HK-2 (cell line): ENCODE results near the gene SETD1B.

ENCODE experiments used
- DNase-seq: peaks from one replicate; pipeline ENCODE4 v3.0.0-alpha.2; 2018; ENCODE audit not compliant: unreplicated experiment

Gene SETD1B

GRCh38 chr12:121807642-121808347 is 4.0 kb downstream of the SETD1B start:
- DNase-seq = no peak

DNA sequence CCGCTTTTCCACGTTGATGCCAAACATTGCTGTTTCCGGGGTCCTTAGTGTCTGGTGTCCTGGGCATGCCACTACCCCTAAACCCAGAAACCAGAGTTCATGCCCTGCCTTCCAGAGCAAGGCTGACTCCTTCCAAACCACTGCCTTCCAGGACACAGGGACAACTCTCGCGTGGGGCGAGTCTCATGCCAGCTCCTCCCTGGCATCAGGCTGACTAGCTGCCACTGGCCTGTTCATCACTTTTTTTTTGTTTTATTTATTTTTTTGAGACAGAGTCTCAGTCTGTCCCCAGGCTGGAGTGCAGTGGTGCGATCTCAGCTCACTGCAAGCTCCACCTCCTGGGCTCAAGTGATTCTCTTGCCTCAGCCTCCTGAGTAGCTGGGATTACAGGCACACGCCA is 4.8 kb downstream of the SETD1B start:
- no peak for DNase-seq

DNA sequence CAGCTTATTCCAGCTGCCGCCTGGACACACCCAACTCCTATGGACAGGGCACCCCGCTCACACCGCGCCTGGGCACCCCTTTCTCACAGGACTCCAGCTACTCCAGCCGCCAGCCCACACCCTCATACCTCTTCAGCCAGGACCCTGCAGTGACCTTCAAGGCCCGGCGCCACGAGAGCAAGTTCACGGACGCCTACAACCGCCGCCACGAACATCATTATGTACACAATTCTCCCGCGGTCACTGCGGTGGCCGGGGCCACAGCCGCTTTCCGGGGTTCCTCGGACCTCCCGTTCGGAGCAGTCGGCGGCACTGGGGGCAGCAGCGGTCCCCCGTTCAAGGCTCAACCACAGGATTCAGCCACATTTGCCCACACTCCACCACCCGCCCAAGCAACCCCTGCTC is 5.9 kb downstream of the SETD1B start:
- DNase-seq = no peak

GRCh38 chr12:121810234-121810817 is 6.5 kb downstream of the SETD1B start:
- DNase-seq = no peak

GRCh38 chr12:121810833-121811433 is 7.1 kb downstream of the SETD1B start:
- DNase-seq = no peak

DNA sequence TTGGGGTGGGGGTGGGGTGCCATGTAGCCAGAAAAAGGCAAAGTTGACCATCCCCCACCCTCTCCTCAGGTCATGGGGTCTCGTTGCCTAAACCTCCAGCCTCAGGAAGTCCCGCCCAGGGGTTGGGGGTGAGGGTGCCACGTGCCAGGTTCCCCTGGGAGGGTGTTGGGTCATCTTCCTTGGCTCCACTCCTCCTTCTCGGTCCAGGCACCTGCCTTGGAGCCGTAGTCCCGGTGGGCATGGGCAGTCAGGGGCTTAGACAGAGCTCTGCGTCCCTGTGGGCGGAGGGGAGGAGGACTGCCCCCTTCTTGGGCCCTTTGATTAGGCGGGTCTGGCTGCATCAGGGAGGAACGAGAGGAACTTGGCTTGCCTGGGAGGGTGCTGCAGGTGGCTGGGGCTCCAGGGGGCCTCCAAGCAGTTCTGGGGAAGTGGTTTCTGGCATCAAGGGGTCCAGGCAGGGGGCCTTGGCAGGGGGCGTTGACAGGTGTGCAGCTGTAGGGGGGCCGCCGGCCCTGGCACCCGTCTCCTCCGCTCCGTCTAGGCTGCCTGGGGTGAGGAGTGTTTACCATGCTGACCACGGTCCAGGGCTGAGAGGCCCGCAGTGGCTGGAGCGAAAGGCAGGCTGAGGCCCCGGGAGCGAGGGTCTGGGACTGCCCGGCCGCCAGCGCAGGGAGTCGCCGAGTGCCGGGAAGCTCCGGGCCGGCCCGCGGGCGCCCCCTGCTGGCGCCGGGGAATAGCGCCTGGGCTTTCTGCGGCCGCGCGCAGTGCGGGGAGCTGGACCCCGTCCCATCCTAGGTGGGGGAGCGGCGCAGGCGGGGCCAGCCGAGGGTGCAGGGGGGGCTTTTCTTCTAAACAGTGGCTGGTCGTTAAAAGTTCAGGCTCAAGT is 7.9 kb downstream of the SETD1B start:
- DNase-seq = peak; percentile 70

DNA sequence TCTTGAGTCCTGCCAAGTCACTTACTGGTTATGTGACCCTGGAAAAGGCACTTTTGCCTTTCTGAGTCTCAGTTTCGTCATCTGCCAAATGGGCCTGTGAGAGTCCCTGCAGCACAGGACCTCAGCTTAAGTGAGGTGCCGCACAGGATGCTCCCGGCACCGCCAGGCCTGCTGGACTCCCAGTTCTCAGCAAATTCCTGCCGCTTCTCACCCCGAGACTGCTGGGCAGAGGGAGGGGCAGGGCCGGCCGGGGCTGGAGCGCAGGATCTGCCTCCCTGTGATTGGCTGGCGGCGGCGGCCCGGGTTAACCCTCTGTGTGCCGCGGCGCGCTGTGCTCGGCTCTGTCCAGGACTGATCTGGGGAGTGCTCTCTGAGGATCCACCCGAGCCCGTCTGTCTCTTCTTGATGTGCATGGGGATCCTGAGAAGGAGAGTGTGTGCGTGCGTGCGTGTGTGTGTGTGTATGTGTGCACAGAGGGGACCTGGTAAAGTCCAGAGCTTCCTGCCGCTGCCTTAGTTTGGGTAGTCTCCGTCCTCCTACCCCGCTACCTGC is 8.6 kb downstream of the SETD1B start:
- DNase-seq = no peak

- no peak for DNase-seq
Measured at GRCh38 chr12:121812921-121813896, 9.4 kb downstream of the SETD1B start.

DNA sequence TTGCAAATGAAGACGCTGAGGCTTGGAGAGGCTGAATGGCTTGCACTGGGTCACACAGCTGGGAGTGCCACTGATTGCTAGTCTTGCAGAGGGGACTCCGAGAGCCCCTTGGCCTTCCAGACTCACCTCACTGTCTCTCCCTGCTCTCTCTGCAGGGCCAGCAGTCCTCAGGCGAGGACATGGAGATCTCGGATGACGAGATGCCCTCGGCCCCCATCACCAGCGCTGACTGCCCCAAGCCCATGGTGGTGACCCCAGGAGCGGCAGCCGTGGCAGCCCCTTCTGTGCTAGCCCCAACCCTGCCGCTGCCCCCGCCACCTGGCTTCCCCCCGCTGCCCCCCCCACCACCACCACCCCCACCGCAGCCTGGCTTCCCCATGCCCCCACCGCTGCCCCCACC is 10.1 kb downstream of the SETD1B start:
- DNase-seq = no peak

DNA sequence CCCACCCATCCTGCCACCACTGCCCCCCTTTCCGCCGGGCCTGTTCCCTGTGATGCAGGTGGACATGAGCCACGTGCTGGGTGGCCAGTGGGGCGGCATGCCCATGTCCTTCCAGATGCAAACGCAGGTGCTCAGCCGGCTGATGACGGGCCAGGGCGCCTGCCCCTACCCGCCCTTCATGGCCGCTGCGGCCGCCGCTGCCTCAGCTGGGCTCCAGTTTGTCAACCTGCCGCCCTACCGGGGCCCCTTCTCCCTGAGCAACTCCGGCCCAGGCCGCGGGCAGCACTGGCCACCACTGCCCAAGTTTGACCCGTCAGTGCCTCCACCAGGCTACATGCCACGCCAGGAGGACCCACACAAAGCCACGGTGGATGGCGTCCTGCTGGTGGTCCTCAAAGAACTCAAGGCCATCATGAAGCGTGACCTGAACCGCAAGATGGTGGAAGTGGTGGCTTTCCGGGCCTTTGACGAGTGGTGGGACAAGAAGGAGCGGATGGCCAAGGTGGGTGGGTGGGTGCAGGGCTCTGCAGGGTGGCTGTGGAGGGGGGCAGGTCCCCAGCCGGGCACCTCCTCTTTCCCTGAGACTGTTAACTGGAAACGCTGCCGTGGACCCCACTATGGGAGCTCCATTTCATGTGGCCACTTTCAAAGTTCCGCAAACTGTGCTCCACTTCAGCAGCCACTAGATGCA is 10.8 kb downstream of the SETD1B start:
- no peak for DNase-seq

- DNase-seq = no peak
Measured at GRCh38 chr12:121815263-121815662, 11.5 kb downstream of the SETD1B start.

- no peak for DNase-seq
Measured at GRCh38 chr12:121816925-121817647, 13.3 kb downstream of the SETD1B start.

- no peak for DNase-seq
Measured at GRCh38 chr12:121817648-121818043, 13.8 kb downstream of the SETD1B start.

GRCh38 chr12:121819212-121819949 is 15.6 kb downstream of the SETD1B start:
- no peak for DNase-seq

DNA sequence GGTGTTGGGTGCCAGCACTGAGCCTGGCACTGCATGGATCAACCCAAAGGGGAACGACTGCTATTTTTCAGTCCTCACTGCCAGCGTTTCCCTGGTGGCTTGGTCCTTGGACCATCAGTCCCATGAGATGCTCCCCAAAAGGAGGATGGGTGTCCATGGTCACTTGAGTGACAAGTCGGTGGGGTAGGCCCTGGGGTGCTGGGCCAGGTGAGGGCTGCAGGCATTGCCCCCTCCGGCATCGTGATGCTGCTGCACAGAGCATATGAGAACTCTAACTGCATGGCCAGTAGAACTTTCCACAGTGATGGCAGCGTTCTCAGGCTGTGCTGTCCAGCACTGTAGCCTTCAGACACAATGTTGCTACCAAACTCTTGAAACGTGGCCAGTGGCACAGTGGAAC is 16.2 kb downstream of the SETD1B start:
- no peak for DNase-seq

DNA sequence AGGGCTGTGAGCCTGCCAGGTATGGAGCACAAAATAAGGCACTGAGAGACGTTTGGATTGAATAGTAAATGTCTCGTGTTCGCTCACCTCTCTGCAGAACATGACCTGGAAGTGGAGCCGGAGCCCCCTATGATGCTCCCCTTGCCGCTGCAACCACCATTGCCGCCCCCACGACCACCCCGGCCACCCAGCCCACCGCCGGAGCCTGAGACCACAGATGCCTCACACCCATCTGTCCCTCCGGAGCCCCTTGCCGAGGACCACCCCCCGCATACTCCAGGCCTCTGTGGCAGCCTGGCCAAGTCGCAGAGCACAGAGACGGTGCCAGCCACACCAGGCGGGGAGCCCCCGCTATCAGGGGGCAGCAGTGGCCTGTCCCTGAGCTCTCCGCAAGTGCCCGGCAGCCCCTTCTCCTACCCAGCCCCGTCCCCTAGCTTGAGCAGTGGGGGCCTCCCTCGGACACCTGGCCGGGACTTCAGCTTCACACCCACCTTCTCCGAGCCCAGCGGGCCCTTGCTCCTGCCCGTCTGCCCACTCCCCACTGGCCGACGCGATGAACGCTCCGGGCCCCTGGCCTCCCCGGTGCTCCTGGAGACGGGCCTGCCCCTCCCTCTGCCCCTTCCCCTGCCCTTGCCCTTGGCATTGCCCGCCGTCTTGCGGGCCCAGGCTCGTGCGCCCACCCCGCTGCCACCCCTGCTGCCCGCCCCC is 18.7 kb downstream of the SETD1B start:
- DNase-seq = no peak

GRCh38 chr12:121823101-121823726 is 19.4 kb downstream of the SETD1B start:
- DNase-seq = no peak

DNA sequence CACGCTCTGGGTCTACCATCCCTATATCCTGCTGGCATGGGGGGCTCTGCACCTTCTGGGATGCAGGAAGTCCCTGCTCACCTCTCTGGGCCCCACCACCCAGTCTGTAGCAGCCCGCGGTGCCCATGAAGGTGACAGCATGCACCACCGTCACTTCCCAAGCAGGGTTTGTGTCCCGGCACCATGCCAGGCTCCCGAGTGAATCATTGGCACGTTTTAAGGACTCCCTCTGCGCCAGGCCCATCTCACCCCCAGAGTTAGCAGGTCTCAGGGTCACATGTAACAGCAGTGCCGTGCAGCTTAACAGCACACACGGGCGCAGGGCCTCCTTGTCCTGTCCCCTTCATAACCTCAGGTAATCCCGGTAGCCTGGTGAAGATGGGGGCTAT is 19.9 kb downstream of the SETD1B start:
- DNase-seq = no peak
